Activated CD8-positive, alpha-beta T cell treated with anti-CD3 and anti-CD28 coated beads for 36 hours (primary cell): ENCODE results near the gene PLEKHA7. TPM values are rescaled to one million over a fixed set of nuclear protein-coding genes. Genes with fewer than 3 reads are reported as not detected.

Experiments used
- ATAC-seq: fragments of 200-7000 bp; cut with Tn5 transposase; one replicate; pipeline ENCODE4 v1.10.0; 2021; ENCODE audit warnings: mild to moderate bottlenecking, moderate library complexity
- CTCF ChIA-PET: fragments of 350-600 bp; sonication (Branson Sonifier 250); formaldehyde crosslinking; loops from one replicate; lab custom pipeline; 2021; ENCODE audit warnings: antibody characterized with exemption; lab: Charles Lee
- POLR2A ChIA-PET: fragments of 350-600 bp; sonication (Branson Sonifier 250); formaldehyde crosslinking; loops from one replicate; lab custom pipeline; 2021; ENCODE audit warnings: antibody characterized with exemption; lab: Charles Lee
- DNase-seq: peaks from one replicate; pipeline ENCODE4 v3.0.0-alpha.2; 2020
- H3K27ac Mint-ChIP-seq: one replicate; pipeline ENCODE4 v1.8.0; 2021; ENCODE audit warnings: mild to moderate bottlenecking, mixed read lengths
- H3K27me3 Mint-ChIP-seq: one replicate; pipeline ENCODE4 v1.8.0; 2021; ENCODE audit warnings: mixed read lengths
- H3K36me3 Mint-ChIP-seq: one replicate; pipeline ENCODE4 v1.8.0; 2021; ENCODE audit warnings: low read depth, mixed read lengths
- H3K4me1 Mint-ChIP-seq: one replicate; pipeline ENCODE4 v1.8.0; 2021; ENCODE audit warnings: low read depth, mixed read lengths
- H3K4me3 Mint-ChIP-seq: one replicate; pipeline ENCODE4 v1.8.0; 2021; ENCODE audit warnings: mild to moderate bottlenecking, moderate library complexity, mixed read lengths
- H3K9me3 Mint-ChIP-seq: one replicate; pipeline ENCODE4 v1.8.0; 2021; ENCODE audit warnings: mixed read lengths
- intact Hi-C: fragments of 100-400 bp; cut with micrococcal nuclease; formaldehyde crosslinking; loops from one replicate; pipeline ENCODE4 v1.10.0; 2022
- total RNA-seq, 2 experiments: library from RNA; stranded (reverse); gene quantifications; one replicate each; pipeline ENCODE4 v1.2.3, GENCODE V29; 2021
- TF ChIP-seq, protein P1 (sequence below): fragments of 200-600 bp; IDR thresholded peaks from one replicate; pipeline ENCODE4 v1.8.0; 2022; ENCODE audit warnings: antibody characterized with exemption, mild to moderate bottlenecking

The PLEKHA7 gene
- total RNA-seq, 2 experiments from 2014 or later: 6.0 to 6.6 TPM

DNA sequence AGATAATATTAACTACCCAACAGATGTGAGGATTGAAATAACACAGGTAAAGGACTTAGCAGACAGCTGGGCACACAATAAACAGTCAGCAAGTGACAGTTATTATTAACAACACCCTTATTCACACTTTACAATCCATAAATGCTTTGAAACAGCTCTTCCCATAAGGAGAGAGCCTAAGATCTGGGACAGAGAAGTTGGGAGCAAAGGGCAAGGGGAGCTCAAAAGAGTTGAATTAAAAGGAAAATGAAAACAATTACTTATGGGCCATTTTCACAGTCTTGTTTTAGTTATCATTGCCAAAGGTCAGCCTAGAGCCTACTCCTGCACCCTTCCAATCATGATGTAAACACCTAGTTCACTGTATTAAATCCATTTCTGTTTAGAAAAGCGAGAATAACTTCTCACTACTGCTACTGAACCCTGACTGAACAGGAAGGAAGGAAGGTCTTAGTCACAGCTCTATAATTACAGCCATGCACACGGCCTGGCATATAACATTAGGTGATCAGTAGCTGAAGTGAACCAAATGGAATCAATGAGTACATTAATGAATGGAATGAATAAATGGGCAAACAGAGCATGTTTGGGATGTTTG lies 111.3 kb downstream of the PLEKHA7 start:
- H3K27ac Mint-ChIP-seq: peak overlapping the region; percentile 97
- CTCF ChIA-PET: interaction anchor here (0.6 to 2.3 kb wide), 6 partner anchors 17 to 174 kb away, joined by 3 to 7 read pairs (median 3); no protein-coding TSS in a partner anchor
- intact Hi-C loops: no loop called here
- H3K36me3 Mint-ChIP-seq: peaks cover 18% of the 10 kb centered on the region
- POLR2A ChIA-PET: interaction anchor here (1.1 to 1.5 kb wide), 3 partner anchors 8 to 22 kb away, joined by 3 to 4 read pairs (median 3); no protein-coding TSS in a partner anchor
- H3K4me1 Mint-ChIP-seq: peaks cover 44% of the 10 kb centered on the region
- peaks cover 3% of the 10 kb centered on the region for H3K27me3 Mint-ChIP-seq
- no peaks in the 10 kb centered on the region for H3K9me3 Mint-ChIP-seq
- ATAC-seq (peak; percentile 83), DNase-seq (peak; percentile 45)
- TF ChIP-seq, protein P1, sequence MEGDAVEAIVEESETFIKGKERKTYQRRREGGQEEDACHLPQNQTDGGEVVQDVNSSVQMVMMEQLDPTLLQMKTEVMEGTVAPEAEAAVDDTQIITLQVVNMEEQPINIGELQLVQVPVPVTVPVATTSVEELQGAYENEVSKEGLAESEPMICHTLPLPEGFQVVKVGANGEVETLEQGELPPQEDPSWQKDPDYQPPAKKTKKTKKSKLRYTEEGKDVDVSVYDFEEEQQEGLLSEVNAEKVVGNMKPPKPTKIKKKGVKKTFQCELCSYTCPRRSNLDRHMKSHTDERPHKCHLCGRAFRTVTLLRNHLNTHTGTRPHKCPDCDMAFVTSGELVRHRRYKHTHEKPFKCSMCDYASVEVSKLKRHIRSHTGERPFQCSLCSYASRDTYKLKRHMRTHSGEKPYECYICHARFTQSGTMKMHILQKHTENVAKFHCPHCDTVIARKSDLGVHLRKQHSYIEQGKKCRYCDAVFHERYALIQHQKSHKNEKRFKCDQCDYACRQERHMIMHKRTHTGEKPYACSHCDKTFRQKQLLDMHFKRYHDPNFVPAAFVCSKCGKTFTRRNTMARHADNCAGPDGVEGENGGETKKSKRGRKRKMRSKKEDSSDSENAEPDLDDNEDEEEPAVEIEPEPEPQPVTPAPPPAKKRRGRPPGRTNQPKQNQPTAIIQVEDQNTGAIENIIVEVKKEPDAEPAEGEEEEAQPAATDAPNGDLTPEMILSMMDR: no peak
- H3K4me3 Mint-ChIP-seq: peak overlapping the region; percentile 35

GRCh38 chr11:16902182-16902581 lies 112.0 kb downstream of the PLEKHA7 start:
- CTCF ChIA-PET: interaction anchor here (0.6 to 2.3 kb wide), 8 partner anchors 17 to 174 kb away, joined by 3 to 7 read pairs (median 3); no protein-coding TSS in a partner anchor
- ATAC-seq: peak; percentile 75
- peaks cover 50% of the 10 kb centered on the region for H3K4me1 Mint-ChIP-seq
- POLR2A ChIA-PET: interaction anchor here (0.9 to 1.5 kb wide), 5 partner anchors 9 to 176 kb away, joined by 3 to 4 read pairs (median 3); partner anchors contain the start of gene RPS13
- TF ChIP-seq, protein P1: no peak
- peaks cover 4% of the 10 kb centered on the region for H3K27me3 Mint-ChIP-seq
- intact Hi-C loops: no loop called here
- H3K27ac Mint-ChIP-seq: peak overlapping the region; percentile 97
- no peaks in the 10 kb centered on the region for H3K9me3 Mint-ChIP-seq
- peak overlapping the region; percentile 35 for H3K4me3 Mint-ChIP-seq
- peak; percentile 72 for DNase-seq
- peaks cover 18% of the 10 kb centered on the region for H3K36me3 Mint-ChIP-seq

DNA sequence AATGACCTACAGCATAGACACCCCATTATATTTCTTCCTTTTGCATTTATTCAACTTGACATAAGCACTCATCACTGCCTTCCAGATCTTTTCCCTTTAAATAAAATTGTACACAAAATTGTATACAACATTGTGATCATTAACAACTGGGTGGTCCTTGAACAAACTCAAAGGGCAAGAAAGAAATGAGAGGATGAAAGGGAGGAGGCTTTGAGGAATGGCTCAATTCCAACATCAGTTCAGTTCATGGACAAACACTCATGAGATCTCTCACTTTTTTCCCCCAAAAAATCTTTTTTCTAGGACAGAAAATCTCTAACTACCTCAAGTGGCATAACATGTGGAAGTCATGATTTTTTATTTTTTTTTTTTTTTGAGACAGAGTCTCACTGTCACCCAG lies 113.7 kb downstream of the PLEKHA7 start:
- CTCF ChIA-PET: interaction anchor here (0.9 to 1.1 kb wide), 2 partner anchors 46 to 115 kb away, joined by 4 read pairs; no protein-coding TSS in a partner anchor
- Mint-ChIP-seq H3K9me3 (no peaks in the 10 kb centered on the region), H3K36me3 (peaks cover 16% of the 10 kb centered on the region), H3K27ac (peak overlapping the region; percentile 50), H3K4me3 (no peak overlapping the region), H3K27me3 (peaks cover 15% of the 10 kb centered on the region), H3K4me1 (peaks cover 49% of the 10 kb centered on the region)
- DNase-seq: no peak
- intact Hi-C loops: no loop called here
- TF ChIP-seq, protein P1: no peak
- ATAC-seq: no peak
- POLR2A ChIA-PET: no interaction called here

DNA sequence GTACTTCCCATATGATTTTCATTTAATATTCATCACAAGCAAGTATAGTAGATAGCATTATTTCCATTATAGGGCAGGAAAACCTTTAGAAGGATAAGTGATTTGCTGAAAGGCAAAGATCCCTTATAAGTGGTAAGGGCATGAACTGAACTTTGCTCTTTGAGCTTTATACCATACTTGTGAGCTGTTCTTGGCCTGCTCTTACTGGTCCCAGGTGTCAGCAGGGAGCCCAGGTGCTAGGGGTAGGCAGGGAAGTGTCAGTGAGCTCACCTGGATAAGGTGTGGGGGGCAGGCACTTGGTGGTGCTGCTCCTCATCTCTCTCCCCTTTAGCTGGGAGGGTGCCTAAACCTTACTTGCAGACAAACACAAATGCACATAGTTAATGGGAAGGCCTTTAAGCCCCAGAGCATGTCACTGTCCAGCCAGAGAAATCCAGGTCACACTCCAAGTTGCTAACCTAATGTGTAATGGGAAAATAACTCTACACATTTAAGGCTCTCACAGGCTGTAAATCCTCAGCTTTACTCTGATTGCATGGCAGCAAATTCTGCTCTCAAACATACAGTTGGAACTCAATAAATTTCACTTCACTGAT lies 114.4 kb downstream of the PLEKHA7 start:
- ATAC-seq: no peak
- POLR2A ChIA-PET: no interaction called here
- peaks cover 48% of the 10 kb centered on the region for H3K4me1 Mint-ChIP-seq

More for the DNA sequence above, 114.4 kb downstream of the PLEKHA7 start:
- TF ChIP-seq, protein P1: no peak
- Mint-ChIP-seq H3K27ac (no peak overlapping the region), H3K4me3 (no peak overlapping the region), H3K27me3 (peaks cover 18% of the 10 kb centered on the region), H3K9me3 (no peaks in the 10 kb centered on the region), H3K36me3 (peaks cover 16% of the 10 kb centered on the region)
- CTCF ChIA-PET: interaction anchor here (1.1 kb wide), 1 partner anchor 114 kb away, joined by 4 read pairs; no protein-coding TSS in a partner anchor
- intact Hi-C loops: no loop called here
- no peak for DNase-seq
